ENCODE data around the gene FARP1.

GRCh38 chr13:98474761-98475160 lies 331.9 kb downstream of the FARP1 start:
- TF ChIP-seq CTCF (conservative IDR thresholded peaks at IDR 0.05; ENCODE audit: low read length) (no peak), EZH2phosphoT487 (IDR thresholded peaks at IDR 0.05; ENCODE audit: borderline replicate concordance, low read depth, low read length) (no peak)
